HG03135 (cell line): Measurements from ENCODE around the gene OVCA2.
"Not testable (repeated sequence)": the region's sequence is repeated elsewhere in the genome, so short reads cannot be mapped to it uniquely, and the experiment has no call there.

Source experiments
- ATAC-seq: cut with Tn5 transposase; IDR thresholded peaks from one replicate; pipeline ENCODE4 v1.9.1; 2021; ENCODE audit warnings: mild to moderate bottlenecking, moderate library complexity; ENCODE audit not compliant: unreplicated experiment

OVCA2 gene

DNA sequence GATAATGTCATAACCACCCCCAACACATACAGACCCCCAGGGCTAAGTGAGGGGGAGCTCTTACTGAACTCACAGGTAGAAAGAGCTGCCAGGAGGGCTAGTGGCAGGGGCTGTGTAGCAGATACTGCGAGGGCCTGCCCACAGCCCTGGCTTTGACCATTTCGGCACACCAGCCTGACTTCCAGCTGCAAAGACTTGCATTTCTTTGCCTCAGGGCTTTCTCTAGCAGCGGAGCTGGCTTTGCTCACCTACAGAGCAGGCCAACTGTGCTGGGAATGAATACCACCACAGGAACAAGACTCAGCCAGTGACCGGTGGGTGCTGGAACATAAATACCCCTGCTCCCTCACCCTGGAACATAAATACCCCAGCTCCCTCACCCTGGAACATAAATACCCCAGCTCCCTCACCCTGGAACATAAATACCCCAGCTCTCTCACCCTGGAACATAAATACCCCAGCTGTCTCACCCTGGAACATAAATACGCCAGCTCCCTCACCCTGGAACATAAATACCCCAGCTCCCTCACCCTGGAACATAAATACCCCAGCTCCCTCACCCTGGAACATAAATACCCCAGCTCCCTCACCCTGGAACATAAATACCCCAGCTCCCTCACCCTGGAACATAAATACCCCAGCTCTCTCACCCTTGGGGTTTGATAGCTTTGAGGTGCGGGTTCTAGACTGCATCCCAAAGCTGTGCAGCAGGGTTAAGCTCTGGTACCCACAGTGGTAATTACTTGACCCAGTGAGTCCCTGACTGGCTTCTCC, 28.4 kb upstream of the OVCA2 start:
- not testable (repeated sequence) for ATAC-seq

GRCh38 chr17:2013994-2014317, 27.9 kb upstream of the OVCA2 start:
- no peak for ATAC-seq

- no peak for ATAC-seq
Observed at GRCh38 chr17:2015314-2015713, 26.5 kb upstream of the OVCA2 start.

GRCh38 chr17:2016494-2016893, 25.3 kb upstream of the OVCA2 start:
- no peak for ATAC-seq

DNA sequence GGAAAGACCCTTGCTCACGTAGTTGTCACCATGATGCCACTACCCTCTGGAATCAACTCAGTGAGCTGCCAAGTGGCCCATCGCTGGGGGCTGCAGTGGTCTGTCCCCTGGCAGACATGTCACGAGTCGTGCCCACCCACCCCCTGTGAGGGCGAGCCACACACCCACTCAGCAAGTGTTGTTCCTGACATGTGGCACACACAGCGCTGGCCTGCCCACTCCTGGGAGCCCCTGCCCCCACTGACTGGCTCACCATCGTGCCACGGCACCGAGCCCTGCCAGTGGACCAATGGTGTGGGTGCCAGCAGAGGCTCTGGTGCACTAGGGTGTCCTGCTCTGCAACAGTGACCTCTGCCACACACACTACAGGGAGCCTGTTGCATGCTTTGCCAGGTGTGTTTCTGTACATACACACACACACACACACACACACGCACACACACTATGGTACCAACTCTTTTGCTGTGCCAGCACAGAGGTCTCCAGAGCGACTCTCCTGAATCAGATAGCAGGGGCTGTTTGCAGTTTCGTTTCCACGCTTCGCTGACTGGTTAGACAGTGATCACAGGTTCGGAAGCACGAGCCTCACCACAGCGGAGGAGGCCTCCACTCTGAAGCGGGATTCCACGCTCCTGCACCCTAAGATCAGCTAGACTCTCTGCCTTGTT, 24.4 kb upstream of the OVCA2 start:
- ATAC-seq: no peak

GRCh38 chr17:2018716-2019510, 22.9 kb upstream of the OVCA2 start:
- no peak for ATAC-seq

DNA sequence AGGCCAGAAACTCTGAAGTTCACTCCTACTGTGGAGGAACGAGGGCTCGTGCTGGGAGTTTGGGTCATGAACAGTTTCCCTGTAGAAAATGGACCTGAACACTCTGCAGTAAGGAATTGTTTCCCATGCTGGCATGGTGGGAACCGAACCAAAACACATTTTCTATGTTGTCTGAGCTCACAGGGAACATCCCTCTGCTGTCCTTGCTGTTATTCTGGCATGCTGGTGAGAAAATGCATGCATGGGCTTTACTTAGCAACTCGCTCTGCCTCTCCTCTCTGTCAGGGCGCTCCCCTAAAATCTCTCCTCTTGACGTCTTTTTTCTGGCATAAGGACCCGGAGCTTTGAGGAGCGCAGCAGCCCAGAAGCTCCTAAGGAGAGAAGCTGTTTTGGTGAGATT, 22.1 kb upstream of the OVCA2 start:
- no peak for ATAC-seq

DNA sequence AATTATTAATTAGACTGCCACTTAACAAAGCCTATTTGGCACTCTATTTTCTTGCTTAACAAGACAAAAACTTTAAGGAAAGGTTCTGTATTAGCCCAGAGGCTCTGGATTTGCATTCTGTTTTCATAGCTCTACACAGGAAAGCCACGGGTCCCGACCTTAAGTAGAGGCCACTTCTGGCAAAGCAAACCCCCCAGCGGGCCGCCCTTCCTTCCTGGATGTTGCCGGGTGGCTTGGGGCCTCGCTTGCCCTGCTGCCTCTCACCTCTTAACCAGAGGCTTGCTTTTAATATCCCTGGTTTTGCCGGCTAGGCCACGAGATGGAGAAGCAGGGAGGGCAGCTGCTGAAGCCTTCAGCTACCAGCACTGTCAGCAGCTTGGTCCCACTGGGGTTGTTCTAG, 21.1 kb upstream of the OVCA2 start:
- no peak for ATAC-seq

DNA sequence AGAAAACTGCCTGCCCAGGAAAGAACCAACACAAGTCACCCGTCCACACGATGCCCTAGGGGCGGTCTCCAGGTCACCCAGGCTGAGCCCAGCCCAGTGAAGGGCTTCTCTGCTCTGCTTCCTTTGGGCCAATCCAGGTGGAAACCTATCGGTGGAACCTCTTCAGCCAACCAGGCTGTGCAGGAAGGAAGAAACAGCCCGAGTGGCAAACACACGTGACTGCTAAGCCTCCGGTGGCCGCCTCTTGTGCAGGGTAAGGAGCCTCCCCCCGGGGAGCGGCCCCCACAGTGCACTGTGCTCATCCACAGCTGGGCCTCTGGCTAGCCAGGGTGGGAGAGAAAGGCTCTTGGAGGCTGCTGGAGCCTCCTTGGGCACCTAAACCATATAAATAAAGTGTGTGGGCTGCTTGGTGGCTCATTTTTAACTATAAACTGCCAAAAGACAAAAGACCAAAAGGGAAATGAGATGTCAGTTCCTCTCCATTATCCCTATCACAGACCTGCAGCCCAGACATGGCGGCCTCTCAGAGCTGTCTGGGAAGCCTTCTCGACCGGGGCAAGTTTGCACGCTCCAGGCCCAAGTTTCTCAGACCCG, 19.1 kb upstream of the OVCA2 start:
- no peak for ATAC-seq

- ATAC-seq: no peak
Observed at GRCh38 chr17:2023256-2023655, 18.6 kb upstream of the OVCA2 start.

DNA sequence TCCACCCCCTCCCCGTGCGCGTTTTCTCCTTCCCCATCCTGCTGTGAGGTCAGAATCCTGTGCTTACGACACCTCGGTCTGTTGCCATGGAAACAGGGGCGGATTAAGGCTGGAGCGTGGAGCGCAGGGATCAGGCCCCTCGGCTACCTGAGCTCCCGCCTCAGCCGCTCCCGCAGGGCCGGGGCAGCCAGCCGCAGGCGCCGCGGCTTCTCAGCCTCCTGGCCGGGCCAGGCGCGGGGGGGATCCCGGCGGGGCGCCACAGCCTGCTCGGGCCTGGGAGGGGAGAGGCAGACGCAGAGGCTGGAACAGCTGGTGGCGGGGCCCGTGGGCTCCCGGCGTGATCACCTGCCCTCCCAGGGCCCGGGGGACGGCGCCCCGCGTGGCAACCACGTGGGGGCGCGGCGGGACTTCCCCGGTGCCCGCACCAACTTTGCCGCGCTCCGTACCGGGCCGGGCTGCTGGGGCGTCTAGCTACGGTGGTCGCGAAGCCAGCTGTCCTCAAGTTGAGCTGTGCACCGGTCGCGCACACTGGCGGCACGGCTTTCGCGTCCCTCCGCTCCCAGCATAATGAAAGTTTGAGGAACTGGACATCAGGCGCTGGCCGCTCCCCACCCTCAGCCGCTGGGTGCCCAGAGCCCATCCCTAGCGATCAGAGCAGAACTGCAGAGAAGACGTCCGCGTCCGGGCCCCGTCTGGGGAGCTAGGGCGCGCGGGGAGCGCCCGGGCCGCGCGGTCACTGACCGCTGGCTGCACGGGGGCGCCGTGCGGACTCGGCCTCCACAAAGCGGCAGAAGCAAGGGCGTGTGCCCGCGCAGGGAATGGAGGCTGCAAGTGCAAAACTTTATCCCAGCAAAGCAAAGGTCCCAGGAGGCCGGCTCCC, 17.9 kb upstream of the OVCA2 start:
- ATAC-seq: no peak

GRCh38 chr17:2024572-2025219, 17.1 kb upstream of the OVCA2 start:
- no peak for ATAC-seq

DNA sequence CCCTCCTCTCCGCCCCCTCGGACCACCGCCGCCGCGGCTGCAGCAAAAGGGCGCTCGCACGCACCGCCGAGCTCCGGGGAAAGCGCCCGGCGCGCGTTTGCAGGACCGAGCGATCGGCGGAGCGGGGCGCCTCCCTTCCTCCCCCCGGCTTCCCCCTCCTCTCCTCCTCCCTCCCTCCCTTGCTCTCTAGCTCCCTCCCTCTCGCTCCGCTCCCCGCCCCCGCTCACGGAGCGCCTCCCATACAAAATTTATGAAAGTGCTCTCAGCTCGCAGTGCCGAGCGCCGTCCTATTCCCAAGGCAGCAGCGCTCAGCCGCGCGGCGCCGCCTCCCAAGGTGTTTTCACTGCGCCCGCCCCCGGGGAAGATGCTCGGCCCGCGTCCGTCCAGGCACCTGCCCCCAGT, 16.6 kb upstream of the OVCA2 start, which contains the start of gene RTN4RL1:
Gene RTN4RL1, minus strand, starts transcription at position 115 of the 402 bp plus-strand sequence. CDS start 469 bp downstream, outside the sequence.
- no peak for ATAC-seq

DNA sequence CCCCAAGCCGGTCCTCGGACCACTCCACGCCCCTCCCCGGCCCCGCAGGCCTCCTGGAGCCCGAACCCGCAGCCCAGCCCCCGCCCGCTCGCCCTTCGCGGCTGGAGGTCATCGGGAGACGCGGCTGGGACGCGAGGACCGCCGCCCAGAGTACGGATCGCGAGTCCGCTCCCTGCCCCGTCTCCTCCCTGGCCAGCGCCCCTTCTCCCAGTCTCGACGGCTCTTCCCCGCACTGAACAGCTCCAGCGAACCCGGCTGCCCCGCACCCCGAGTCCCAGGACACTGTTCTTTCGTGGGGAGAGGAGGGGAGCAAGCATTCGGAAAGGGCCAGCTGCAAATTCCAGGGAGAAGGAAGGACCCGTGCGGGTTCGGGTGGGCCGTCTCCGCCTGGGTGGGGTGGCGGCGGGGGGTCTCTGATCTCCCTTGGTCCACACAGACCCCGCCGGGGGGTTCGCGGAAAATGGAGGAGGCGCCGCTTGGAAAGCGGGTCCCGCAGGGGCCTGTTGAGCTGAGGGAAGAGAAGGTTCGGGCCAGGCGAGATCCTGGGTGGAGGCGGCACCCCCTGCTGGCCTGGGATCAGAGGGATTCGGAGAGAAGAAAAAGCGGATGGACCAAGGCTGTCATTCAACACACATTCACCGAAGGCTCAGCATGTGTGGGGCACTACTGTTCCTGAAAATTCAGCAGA, 16.1 kb upstream of the OVCA2 start:
- no peak for ATAC-seq

GRCh38 chr17:2027528-2028233, 14.1 kb upstream of the OVCA2 start:
- no peak for ATAC-seq

- no peak for ATAC-seq
Observed at GRCh38 chr17:2028234-2028614, 13.6 kb upstream of the OVCA2 start.

- ATAC-seq: no peak
Observed at GRCh38 chr17:2028737-2029136, 13.1 kb upstream of the OVCA2 start.

DNA sequence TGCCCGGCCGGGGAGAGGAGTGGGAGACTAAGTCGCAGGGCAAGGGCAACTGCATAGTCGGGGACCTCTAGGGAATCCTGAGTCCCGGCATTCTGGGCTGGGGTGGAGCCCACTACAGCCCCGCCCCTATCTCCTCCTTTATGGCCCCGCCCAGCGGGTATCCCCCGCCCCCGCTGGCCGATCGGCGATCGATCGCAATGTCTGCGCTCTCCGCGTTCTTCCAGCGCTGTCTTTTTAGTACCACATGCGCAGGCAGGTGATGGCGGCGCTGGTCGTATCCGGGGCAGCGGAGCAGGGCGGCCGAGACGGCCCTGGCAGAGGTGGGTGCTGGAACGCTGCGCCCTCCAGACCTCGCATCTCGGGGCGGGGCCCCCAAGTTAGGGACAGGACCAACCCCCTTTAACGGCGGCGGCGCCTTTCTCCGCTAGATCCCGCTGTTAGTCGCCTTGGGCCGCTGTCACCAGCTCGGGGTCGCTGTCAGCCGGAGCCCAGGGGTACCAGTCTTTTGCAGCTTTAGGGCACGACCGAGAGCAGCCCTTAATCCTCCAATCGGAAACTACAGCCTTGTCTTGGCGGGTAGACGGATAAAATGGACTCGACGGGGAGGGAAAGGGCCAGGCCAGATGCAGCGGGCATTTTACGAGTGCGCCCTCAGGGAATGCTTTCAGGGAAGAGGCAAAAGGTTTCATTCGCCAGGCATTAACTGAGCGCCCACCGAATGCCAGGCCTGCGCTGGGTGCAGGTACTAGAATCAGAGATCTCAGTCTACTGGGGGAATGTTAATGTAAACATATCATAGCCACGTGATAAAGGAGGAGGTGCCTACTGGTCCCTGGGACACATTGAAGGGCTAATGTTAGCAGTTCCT, 11.7 kb upstream of the OVCA2 start, which contains the start of gene DPH1:
Gene DPH1, plus strand, starts transcription at position 243 of the 868 bp plus-strand sequence. Its CDS starts 17 bp downstream, at position 260.
- ATAC-seq: peak; percentile 64
